Left ventricle myocardium inferior (tissue), 1 donor: ENCODE measurements around the gene VEGFA. TPM values are rescaled to one million over a fixed set of nuclear protein-coding genes. Genes with fewer than 3 reads are reported as not detected.

ENCODE experiments used
- DNase-seq: peaks from one replicate; pipeline ENCODE4 v3.0.0-alpha.2; 2020
- H3K27ac ChIP-seq: fragments of 200-600 bp; replicated peaks from 2 replicates; pipeline ENCODE4 v1.8.0; 2021
- H3K27me3 ChIP-seq: fragments of 200-600 bp; 2 replicates; pipeline ENCODE4 v1.8.0; 2021; ENCODE audit warnings: low read depth
- H3K36me3 ChIP-seq: fragments of 200-600 bp; 2 replicates; pipeline ENCODE4 v1.8.0; 2021
- H3K4me1 ChIP-seq: fragments of 200-600 bp; 2 replicates; pipeline ENCODE4 v1.8.0; 2021
- H3K4me3 ChIP-seq: fragments of 200-600 bp; 2 replicates; pipeline ENCODE4 v1.8.0; 2021; ENCODE audit warnings: mild to moderate bottlenecking, moderate library complexity
- H3K9me3 ChIP-seq: fragments of 200-600 bp; replicated peaks from 2 replicates; pipeline ENCODE4 v1.8.0; 2021
- CTCF ChIP-seq: fragments of 200-600 bp; IDR thresholded peaks from 2 replicates; pipeline ENCODE4 v1.8.0; 2021; ENCODE audit warnings: antibody characterized with exemption, mild to moderate bottlenecking, borderline replicate concordance
- intact Hi-C: fragments of 100-400 bp; cut with micrococcal nuclease; formaldehyde crosslinking; loops from one replicate; pipeline ENCODE4 v1.11.0; 2022
- total RNA-seq: library from RNA; stranded (reverse); fragmentation: NEBNext Ultra II Directional; extraction: Animal tissue kit (Norgen Biotek cat#: 25700); gene quantifications from one replicate; pipeline ENCODE4 v1.2.1, GENCODE V29; 2021
- donor health status: DM: no; HTN: yes; CAD: no; lungs with severe emphysema.

Gene VEGFA
- total RNA-seq, 1 donor from 2014 or later, result 359 TPM

GRCh38 chr6:43830775-43831174, 60.8 kb downstream of the VEGFA start:
- no peaks in the 10 kb centered on the region for H3K36me3 ChIP-seq
- H3K4me3 ChIP-seq, result no peak overlapping the region
- no peak for TF ChIP-seq CTCF
- intact Hi-C loops, result no loop called here
- no peaks in the 10 kb centered on the region for H3K9me3 ChIP-seq
- DNase-seq, result no peak
- no peaks in the 10 kb centered on the region for H3K4me1 ChIP-seq
- peaks cover 4% of the 10 kb centered on the region for H3K27me3 ChIP-seq
- no peak overlapping the region for H3K27ac ChIP-seq

- no peak for TF ChIP-seq CTCF
- intact Hi-C loops, result no loop called here
- no peak for DNase-seq
- Histone ChIP-seq H3K27ac (no peak overlapping the region), H3K27me3 (peaks cover 4% of the 10 kb centered on the region), H3K4me1 (no peaks in the 10 kb centered on the region), H3K36me3 (no peaks in the 10 kb centered on the region), H3K9me3 (no peaks in the 10 kb centered on the region), H3K4me3 (no peak overlapping the region)
Observed at GRCh38 chr6:43831191-43831590, 61.2 kb downstream of the VEGFA start.

GRCh38 chr6:43833223-43833995, 63.4 kb downstream of the VEGFA start:
- Histone ChIP-seq H3K36me3 (no peaks in the 10 kb centered on the region), H3K4me1 (peaks cover 7% of the 10 kb centered on the region), H3K27me3 (peaks cover 4% of the 10 kb centered on the region), H3K4me3 (no peak overlapping the region), H3K9me3 (no peaks in the 10 kb centered on the region), H3K27ac (no peak overlapping the region)
- intact Hi-C loops, result no loop called here
- TF ChIP-seq CTCF, result no peak
- DNase-seq, result no peak

- Histone ChIP-seq H3K9me3 (no peaks in the 10 kb centered on the region), H3K27me3 (peaks cover 4% of the 10 kb centered on the region), H3K4me1 (peaks cover 11% of the 10 kb centered on the region), H3K36me3 (no peaks in the 10 kb centered on the region), H3K27ac (no peak overlapping the region), H3K4me3 (no peak overlapping the region)
- no peak for TF ChIP-seq CTCF
- intact Hi-C loops, result no loop called here
- no peak for DNase-seq
Observed at GRCh38 chr6:43833996-43834390, 64.0 kb downstream of the VEGFA start.

GRCh38 chr6:43834528-43835155, 64.6 kb downstream of the VEGFA start:
- H3K4me3 ChIP-seq, result no peak overlapping the region

More at GRCh38 chr6:43834528-43835155, 64.6 kb downstream of the VEGFA start:
- peaks cover 4% of the 10 kb centered on the region for H3K27me3 ChIP-seq
- H3K9me3 ChIP-seq, result no peaks in the 10 kb centered on the region
- H3K27ac ChIP-seq, result no peak overlapping the region
- H3K4me1 ChIP-seq, result peaks cover 11% of the 10 kb centered on the region
- DNase-seq, result no peak
- no peaks in the 10 kb centered on the region for H3K36me3 ChIP-seq
- no peak for TF ChIP-seq CTCF
- intact Hi-C loops, result no loop called here
